Smooth muscle cell (in vitro differentiated cells): ENCODE results near the gene NR2F6. TPM values are rescaled to one million over a fixed set of nuclear protein-coding genes. Genes with fewer than 3 reads are reported as not detected.

Experiments used
- DNase-seq: peaks from one replicate; lab custom pipeline; 2025; ENCODE audit not compliant: unreplicated experiment; lab: John Stamatoyannopoulos, UW
- H2AFZ ChIP-seq: fragments of 200-600 bp; sonication (generic); 2 replicates; pipeline ENCODE4 v1.6.0; 2016; ENCODE audit warnings: antibody characterized with exemption, low read depth, mild to moderate bottlenecking
- H3F3A ChIP-seq: fragments of 200-600 bp; sonication (generic); 2 replicates; pipeline ENCODE4 v1.6.0; 2017; ENCODE audit warnings: antibody characterized with exemption, low read depth
- H3K27ac ChIP-seq: fragments of 200-600 bp; sonication (generic); 2 replicates; pipeline ENCODE4 v1.5.1; 2016; ENCODE audit warnings: low read depth, mild to moderate bottlenecking
- H3K27me3 ChIP-seq: fragments of 200-600 bp; sonication (generic); 2 replicates; pipeline ENCODE4 v1.6.1; 2016; ENCODE audit warnings: low read depth, mild to moderate bottlenecking
- H3K36me3 ChIP-seq: fragments of 200-600 bp; sonication (generic); 2 replicates; pipeline ENCODE4 v1.5.1; 2016; ENCODE audit warnings: low read depth
- H3K4me1 ChIP-seq: fragments of 200-600 bp; sonication (generic); 2 replicates; pipeline ENCODE4 v1.5.1; 2016; ENCODE audit warnings: low read depth
- H3K4me2 ChIP-seq: fragments of 200-600 bp; sonication (generic); 2 replicates; pipeline ENCODE4 v1.6.0; 2016; ENCODE audit warnings: mild to moderate bottlenecking
- H3K4me3 ChIP-seq: fragments of 200-600 bp; sonication (generic); 2 replicates; pipeline ENCODE4 v1.5.1; 2016; ENCODE audit warnings: mild to moderate bottlenecking
- H3K79me2 ChIP-seq: fragments of 200-600 bp; sonication (generic); 2 replicates; pipeline ENCODE4 v1.6.0; 2016; ENCODE audit warnings: low read depth, mild to moderate bottlenecking
- H3K9ac ChIP-seq: fragments of 200-600 bp; sonication (generic); 2 replicates; pipeline ENCODE4 v1.6.0; 2016; ENCODE audit warnings: low read depth
- H3K9me3 ChIP-seq: fragments of 200-600 bp; sonication (generic); replicated peaks from 2 replicates; pipeline ENCODE4 v1.5.1; 2016; ENCODE audit warnings: low read depth
- H4K20me1 ChIP-seq: fragments of 200-600 bp; sonication (generic); 2 replicates; pipeline ENCODE4 v1.6.0; 2016; ENCODE audit warnings: low read depth
- CTCF ChIP-seq: fragments of 200-600 bp; sonication (generic); IDR thresholded peaks from 2 replicates; pipeline ENCODE4 v1.5.1; 2017; ENCODE audit warnings: borderline replicate concordance, mild to moderate bottlenecking, antibody characterized with exemption; ENCODE audit not compliant: insufficient read depth, poor library complexity, severe bottlenecking
- WGBS: methylation state at CpG from one replicate; pipeline ENCODE4 v1.1.7; 2016; ENCODE audit warnings: low lambda C conversion rate; 5-methylcytosine and 5-hydroxymethylcytosine counted together
- polyA plus RNA-seq: library from polyadenylated mRNA; unstranded; fragments of >200 nt; fragmentation: Nextera tagmentation; extraction: Ambion mirVana; gene quantifications from 2 replicates; pipeline ENCODE4 v1.2.1, GENCODE V29; 2016
- total RNA-seq: library from RNA; depleted of rRNA; stranded (reverse); fragments of >200 nt; gene quantifications from 2 replicates; pipeline ENCODE4 v1.2.3, GENCODE V29; 2014

Gene NR2F6
- total and polyA plus RNA-seq, 2 experiments from 2014 or later = 57.4 to 104 TPM

DNA sequence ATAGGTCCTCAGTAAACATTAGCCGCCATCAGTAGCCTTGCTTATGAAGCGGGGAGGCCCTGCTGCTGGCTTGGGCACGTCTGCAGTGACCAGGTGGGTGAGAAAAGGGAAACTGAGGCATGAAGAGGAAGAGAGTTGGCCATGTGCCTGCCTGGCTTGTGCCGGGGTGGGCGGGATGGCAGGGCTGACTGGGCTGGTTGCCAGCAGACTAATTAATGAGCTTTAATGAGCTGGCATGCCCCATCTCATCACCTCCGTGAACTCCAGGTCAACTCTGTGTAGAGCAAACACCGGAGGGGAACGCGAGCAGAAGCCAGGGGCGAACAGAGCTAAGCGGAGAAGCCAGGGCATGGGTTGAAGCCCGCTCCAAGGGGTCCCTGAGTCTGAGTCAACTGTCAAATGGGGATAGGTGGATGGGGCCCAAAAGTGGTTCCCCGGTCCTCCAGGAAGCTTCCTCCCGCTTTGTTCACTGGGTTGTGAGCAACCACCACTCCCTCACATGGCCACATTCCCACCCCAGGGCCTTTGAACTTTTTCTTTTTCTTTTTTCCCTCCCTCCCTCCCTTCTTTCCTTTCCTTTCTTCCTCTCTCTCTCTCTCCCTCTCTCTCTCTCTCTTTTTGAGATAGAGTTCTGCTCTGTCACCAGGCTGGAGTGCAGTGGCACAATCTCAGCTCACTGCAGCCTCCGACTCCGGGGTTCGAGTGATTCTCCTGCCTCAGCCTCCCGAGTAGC, 8.7 kb downstream of the NR2F6 start:
- no peak overlapping the region for H3K27ac ChIP-seq
- DNase-seq = no peak
- peaks cover 4% of the 10 kb centered on the region for H3K4me1 ChIP-seq
- 95% methylated on average over 18 of the region's 18 CpGs for WGBS
- H3K9ac ChIP-seq = no peak overlapping the region
- H3K79me2 ChIP-seq = peaks cover 56% of the 10 kb centered on the region
- H3K36me3 ChIP-seq = no peaks in the 10 kb centered on the region
- TF ChIP-seq CTCF = no peak
- no peaks in the 10 kb centered on the region for H3K27me3 ChIP-seq
- H3K4me2 ChIP-seq = no peak overlapping the region
- no peak overlapping the region for H2AFZ ChIP-seq
- no peak overlapping the region for H3K4me3 ChIP-seq
- no peaks in the 10 kb centered on the region for H3K9me3 ChIP-seq
- peaks cover 96% of the 10 kb centered on the region for H4K20me1 ChIP-seq
- H3F3A ChIP-seq = peaks cover 34% of the 10 kb centered on the region

DNA sequence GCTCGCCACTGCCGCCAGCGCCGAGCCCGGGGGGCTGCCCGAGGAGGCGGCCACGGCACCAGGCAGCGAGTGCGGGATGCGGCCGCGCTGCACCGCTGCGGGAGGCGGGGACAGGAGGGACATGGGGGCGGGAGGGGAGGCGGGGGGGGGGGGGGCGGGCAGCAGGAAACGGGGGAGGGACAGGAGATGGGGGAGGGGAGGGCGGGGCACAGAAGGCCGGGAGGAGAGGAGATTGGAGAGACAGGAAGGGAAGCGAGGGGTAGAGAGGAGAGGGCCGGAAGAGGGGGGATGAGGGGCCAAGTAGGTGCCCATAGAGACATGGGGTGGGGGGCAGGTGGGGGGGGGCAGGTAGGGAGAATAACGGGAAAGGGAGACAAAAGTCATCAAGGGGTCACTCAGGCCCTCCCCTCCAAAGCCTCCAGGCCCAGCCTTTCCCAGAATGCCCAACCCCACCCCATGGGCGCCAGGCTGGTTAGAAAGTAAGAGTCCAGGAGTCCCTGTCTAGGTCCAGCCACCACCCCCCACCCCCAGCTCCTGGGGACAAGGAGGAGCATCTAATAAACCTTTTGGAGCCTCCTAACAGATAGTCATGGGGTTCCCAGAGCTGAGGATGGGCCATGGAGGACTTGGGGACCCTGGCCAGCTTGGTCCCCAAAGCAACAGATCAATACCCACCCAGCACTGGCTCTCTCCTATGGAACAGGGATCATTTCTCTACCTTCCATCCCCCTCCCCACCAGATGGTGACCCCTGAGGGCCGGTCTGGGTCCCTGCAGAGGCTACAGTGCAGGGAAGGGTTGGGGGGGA, 9.5 kb downstream of the NR2F6 start:
- H3K36me3 ChIP-seq = no peaks in the 10 kb centered on the region
- H3K79me2 ChIP-seq = peaks cover 48% of the 10 kb centered on the region
- peak overlapping the region; percentile 90 for H3K4me2 ChIP-seq
- H3F3A ChIP-seq = peaks cover 34% of the 10 kb centered on the region
- H3K27me3 ChIP-seq = no peaks in the 10 kb centered on the region
- H3K9me3 ChIP-seq = no peaks in the 10 kb centered on the region
- no peak overlapping the region for H3K27ac ChIP-seq
- no peak for TF ChIP-seq CTCF
- peaks cover 90% of the 10 kb centered on the region for H4K20me1 ChIP-seq
- 18% methylated on average over 5 of the region's 27 CpGs for WGBS
- DNase-seq = no peak
- H3K9ac ChIP-seq = no peak overlapping the region
- H3K4me1 ChIP-seq = peaks cover 4% of the 10 kb centered on the region
- no peak overlapping the region for H2AFZ ChIP-seq
- H3K4me3 ChIP-seq = peak overlapping the region; percentile 52

DNA sequence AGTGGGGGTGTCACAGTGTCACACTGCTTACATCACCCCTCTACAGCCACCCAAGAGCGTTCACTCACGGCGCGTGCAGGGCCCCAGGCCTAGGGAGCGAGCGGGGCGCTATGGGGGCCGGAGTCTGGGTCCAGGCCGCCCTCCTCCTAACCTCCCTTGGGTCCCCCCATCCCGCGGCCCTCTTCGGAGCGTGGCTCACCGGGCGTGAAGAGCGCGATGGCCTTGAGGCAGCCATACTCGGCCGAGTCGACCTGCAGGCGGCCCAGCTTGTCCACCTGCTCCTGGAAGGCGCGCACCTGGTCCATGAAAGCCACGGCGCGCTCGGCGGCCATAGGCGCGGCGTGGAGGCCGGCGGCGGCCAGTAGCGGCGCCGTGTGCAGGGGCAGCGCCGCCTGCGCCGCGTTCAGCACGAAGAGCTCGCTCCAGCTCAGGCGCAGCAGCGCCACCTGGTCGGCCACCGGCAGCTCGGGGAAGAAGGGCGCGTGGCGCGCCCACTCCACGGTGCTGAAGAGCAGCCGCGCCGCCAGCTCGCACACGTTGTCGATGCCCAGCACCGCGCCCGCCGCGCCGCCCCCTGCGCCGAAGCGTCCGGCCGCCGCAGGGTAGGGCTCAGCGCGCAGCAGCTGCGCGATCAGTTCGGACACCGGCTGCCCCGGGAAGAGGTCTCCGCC, 10.3 kb downstream of the NR2F6 start:
- Histone ChIP-seq H3K27me3 (no peaks in the 10 kb centered on the region), H3K79me2 (peaks cover 41% of the 10 kb centered on the region), H3K36me3 (no peaks in the 10 kb centered on the region), H3K4me1 (peaks cover 4% of the 10 kb centered on the region), H3K9me3 (no peaks in the 10 kb centered on the region), H4K20me1 (peaks cover 83% of the 10 kb centered on the region), H3K9ac (no peak overlapping the region), H2AFZ (no peak overlapping the region), H3K4me3 (peak overlapping the region; percentile 52), H3K27ac (no peak overlapping the region), H3F3A (peaks cover 30% of the 10 kb centered on the region), H3K4me2 (peak overlapping the region; percentile 90)
- peak; percentile 34 for DNase-seq
- TF ChIP-seq CTCF = peak; percentile 25
- 11% methylated on average over 53 of the region's 80 CpGs for WGBS
